ENCODE results near the gene PCGF2. TPM values are rescaled to one million over a fixed set of nuclear protein-coding genes. Genes with fewer than 3 reads are reported as not detected.

PCGF2 gene
- total RNA-seq, 1 donor from 2014 or later: 56.1 TPM

- peak; percentile 51 for TF ChIP-seq CTCF (IDR thresholded peaks at IDR 0.05)
- Mint-ChIP-seq H3K36me3 (ENCODE audit: low read depth) (peaks cover 14% of the 10 kb centered on the region), H3K4me1 (ENCODE audit: low read depth) (peaks cover 29% of the 10 kb centered on the region), H3K4me3 (ENCODE audit: unreplicated experiment) (no peak overlapping the region), H3K9me3 (ENCODE audit: low read depth) (no peaks in the 10 kb centered on the region), H3K27me3 (ENCODE audit: low read depth) (no peaks in the 10 kb centered on the region), H3K27ac (ENCODE audit: unreplicated experiment) (no peak overlapping the region)
- DNase-seq (ENCODE audit: low spot score): no peak
These were observed 13.9 kb downstream of the PCGF2 start for GRCh38 chr17:38733982-38734973.

DNA sequence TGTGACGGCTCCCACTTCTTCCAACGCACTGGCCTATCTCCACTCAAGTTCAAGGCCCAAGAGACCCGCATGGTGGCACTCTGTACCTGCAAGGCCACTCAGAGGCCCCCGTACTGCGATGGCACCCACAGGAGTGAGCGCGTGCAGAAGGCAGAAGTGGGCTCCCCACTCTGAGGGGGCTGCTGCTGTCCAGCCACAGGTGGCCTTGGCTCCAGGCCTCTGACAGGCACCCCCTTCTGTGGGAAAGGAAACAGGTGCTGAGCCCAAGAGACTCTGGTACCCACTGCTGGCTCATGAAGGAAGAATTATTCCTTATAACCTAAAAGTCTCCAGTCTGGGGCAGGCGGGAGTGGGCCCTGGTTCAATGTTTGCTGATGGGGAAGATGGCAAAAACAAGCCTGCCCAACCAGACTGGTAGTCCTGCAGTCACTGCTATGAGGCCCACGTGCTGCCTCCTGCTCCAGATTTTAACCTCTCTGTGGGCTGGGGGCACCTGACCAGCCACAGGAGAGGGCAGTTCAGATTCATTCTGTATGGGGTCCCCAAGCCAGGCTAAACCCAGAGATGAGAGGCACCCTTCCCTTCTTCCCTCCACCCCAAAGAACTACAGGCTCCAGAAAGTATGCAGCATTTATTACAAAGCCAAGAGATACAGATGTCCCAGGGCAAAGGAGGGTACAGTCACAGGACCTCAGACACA, 14.7 kb downstream of the PCGF2 start:
- Mint-ChIP-seq H3K36me3 (ENCODE audit: low read depth) (peaks cover 11% of the 10 kb centered on the region), H3K27me3 (ENCODE audit: low read depth) (no peaks in the 10 kb centered on the region), H3K4me1 (ENCODE audit: low read depth) (peaks cover 31% of the 10 kb centered on the region), H3K4me3 (ENCODE audit: unreplicated experiment) (no peak overlapping the region), H3K9me3 (ENCODE audit: low read depth) (no peaks in the 10 kb centered on the region), H3K27ac (ENCODE audit: unreplicated experiment) (peak overlapping the region; percentile 57)
- no peak for TF ChIP-seq CTCF (IDR thresholded peaks at IDR 0.05)
- DNase-seq (ENCODE audit: low spot score): no peak

- Mint-ChIP-seq H3K27me3 (ENCODE audit: low read depth) (no peaks in the 10 kb centered on the region), H3K4me3 (ENCODE audit: unreplicated experiment) (no peak overlapping the region), H3K27ac (ENCODE audit: unreplicated experiment) (peak overlapping the region; percentile 57), H3K4me1 (ENCODE audit: low read depth) (peaks cover 31% of the 10 kb centered on the region), H3K36me3 (ENCODE audit: low read depth) (peaks cover 7% of the 10 kb centered on the region), H3K9me3 (ENCODE audit: low read depth) (no peaks in the 10 kb centered on the region)
- no peak for DNase-seq (ENCODE audit: low spot score)
- TF ChIP-seq CTCF (IDR thresholded peaks at IDR 0.05): no peak
These were observed 15.5 kb downstream of the PCGF2 start for GRCh38 chr17:38732376-38733281.

DNA sequence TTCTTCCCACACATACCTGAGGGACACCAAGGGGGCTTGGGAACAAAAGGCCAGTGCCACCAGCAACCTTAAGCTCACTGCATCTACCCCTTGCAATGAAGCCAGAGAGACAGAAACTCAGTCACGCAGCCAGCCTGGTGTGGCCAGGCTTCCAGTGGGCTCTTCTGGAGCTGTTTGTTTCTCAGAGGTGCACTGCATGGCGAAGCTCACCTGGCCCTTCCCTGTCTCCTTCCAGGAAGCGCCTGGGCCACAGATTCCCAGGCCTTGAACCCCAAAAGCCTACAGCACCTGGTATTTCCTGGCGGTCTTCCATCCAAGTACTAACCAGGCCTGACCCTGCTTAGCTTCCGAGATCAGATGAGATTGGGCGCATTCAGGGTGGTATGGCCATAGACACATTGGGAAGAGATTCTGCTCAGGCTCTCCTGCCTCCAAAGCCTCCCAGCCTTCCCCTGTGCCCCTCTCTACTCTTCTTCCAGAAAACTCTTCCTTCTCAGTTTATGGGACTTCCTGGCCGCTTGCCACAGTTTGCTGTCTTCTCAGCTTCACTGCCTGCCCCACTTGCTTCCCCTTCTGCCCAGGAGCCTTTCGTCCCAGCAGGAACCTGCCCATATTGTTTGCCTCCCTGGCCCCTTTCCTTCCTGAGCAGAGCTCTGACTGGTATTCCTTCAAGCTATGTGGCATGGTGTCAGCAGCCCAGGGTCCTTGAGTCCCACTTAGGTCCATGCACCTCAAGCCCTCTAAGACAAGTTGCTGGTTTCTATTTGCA, 16.4 kb downstream of the PCGF2 start:
- no peaks in the 10 kb centered on the region for H3K27me3 Mint-ChIP-seq (ENCODE audit: low read depth)
- no peak overlapping the region for H3K4me3 Mint-ChIP-seq (ENCODE audit: unreplicated experiment)
- no peak for TF ChIP-seq CTCF (IDR thresholded peaks at IDR 0.05)

More for the DNA sequence above, 16.4 kb downstream of the PCGF2 start:
- Mint-ChIP-seq H3K4me1 (ENCODE audit: low read depth) (peaks cover 31% of the 10 kb centered on the region), H3K9me3 (ENCODE audit: low read depth) (no peaks in the 10 kb centered on the region), H3K27ac (ENCODE audit: unreplicated experiment) (peak overlapping the region; percentile 97), H3K36me3 (ENCODE audit: low read depth) (peaks cover 7% of the 10 kb centered on the region)
- DNase-seq (ENCODE audit: low spot score): no peak

Data from chondrocyte (in vitro differentiated cells).